Activated gamma-delta T cell treated with Interleukin-2 at 50 U/mL for 16 hours (primary cell): ENCODE data around the gene SLC6A8.
"Not testable (repeated sequence)": the region's sequence is repeated elsewhere in the genome, so short reads cannot be mapped to it uniquely, and the experiment has no call there.

Experiments
- DNase-seq: peaks from one replicate; pipeline ENCODE4 v3.0.0-alpha.2; 2020

Gene SLC6A8

DNA sequence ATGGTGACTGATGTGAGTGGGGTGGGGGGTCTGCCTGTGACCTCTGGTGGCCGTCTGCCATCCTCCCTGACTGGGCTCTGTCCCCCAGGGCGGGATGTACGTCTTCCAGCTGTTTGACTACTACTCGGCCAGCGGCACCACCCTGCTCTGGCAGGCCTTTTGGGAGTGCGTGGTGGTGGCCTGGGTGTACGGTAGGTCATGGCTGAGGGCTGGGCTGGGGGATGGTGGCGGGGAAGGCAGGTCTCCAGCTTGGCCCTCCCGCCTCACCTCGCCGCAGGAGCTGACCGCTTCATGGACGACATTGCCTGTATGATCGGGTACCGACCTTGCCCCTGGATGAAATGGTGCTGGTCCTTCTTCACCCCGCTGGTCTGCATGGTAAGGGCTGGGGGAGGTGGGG is 6.5 kb downstream of the SLC6A8 start:
- DNase-seq, result not testable (repeated sequence)

DNA sequence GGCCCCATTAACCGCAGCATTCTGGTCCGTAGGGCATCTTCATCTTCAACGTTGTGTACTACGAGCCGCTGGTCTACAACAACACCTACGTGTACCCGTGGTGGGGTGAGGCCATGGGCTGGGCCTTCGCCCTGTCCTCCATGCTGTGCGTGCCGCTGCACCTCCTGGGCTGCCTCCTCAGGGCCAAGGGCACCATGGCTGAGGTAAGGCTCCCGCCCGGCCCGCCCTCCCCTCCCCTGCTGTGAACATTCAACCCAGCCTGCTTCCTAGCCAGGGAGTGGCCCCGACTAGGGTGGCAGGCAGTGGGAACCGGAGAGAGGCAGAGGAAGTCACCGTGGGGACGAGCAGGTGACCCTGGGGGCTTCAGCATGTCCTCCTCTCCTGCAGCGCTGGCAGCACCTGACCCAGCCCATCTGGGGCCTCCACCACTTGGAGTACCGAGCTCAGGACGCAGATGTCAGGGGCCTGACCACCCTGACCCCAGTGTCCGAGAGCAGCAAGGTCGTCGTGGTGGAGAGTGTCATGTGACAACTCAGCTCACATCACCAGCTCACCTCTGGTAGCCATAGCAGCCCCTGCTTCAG is 7.1 kb downstream of the SLC6A8 start:
- DNase-seq, result no peak

DNA sequence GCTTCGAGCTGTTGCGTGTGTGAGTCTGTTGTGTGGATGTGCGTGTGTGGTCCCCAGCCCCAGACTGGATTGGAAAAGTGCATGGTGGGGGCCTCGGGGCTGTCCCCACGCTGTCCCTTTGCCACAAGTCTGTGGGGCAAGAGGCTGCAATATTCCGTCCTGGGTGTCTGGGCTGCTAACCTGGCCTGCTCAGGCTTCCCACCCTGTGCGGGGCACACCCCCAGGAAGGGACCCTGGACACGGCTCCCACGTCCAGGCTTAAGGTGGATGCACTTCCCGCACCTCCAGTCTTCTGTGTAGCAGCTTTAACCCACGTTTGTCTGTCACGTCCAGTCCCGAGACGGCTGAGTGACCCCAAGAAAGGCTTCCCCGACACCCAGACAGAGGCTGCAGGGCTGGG is 8.4 kb downstream of the SLC6A8 start:
- DNase-seq, result no peak

DNA sequence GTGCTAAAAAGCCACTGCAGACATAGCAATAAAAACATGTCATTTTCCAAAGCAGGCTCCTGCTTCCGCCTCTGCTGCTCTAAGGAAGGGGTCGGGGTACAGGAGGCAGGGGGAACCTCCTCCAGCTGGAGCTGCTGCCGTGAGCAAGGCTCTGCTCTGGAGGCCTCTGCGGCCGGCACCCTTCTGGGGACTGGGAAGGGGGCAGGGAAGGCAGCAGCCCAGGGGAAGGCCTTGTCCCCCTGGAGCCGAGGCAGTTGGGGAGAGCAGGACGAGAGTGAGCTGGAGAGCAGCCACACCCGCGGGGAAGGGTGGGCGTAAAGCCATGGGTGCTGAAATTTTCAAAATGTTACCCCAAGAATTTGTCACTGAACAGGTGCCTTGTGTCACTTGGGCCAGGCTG is 8.8 kb downstream of the SLC6A8 start:
- DNase-seq, result not testable (repeated sequence)

DNA sequence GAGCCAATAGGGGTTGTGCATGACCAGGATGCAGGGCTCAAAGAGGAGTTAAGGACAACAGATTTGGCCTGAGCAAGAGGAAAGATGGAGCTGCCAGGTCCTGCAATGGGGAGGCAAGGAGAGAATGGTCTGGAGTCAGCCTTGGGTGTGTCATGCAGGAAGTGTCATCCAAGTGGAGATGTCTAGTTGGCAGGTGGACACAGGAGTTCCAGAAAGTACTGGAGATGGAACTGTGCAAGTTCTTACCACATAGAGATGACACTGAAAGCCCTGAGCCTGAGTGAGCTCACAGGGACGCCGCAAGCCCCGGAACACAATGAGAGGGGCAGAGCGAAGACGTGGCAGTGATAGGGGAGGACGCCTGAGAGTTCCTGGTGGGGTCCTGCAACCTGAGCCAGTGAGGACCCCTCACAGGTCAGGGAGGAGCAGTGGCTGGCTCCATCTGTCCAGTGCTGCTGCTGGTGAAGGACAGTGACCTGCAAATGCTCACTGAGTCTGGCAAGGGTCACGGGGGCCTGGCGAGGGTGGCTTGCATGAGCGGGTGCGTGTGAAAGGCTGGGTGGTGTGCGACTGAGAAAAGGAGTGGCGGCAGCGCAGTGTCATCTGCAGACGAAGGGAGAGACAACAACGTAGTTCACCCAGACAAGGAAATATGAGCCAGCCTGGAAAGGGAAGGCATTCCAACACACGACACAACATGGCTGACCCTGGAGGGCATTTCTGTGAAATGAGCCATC is 9.4 kb downstream of the SLC6A8 start:
- not testable (repeated sequence) for DNase-seq

DNA sequence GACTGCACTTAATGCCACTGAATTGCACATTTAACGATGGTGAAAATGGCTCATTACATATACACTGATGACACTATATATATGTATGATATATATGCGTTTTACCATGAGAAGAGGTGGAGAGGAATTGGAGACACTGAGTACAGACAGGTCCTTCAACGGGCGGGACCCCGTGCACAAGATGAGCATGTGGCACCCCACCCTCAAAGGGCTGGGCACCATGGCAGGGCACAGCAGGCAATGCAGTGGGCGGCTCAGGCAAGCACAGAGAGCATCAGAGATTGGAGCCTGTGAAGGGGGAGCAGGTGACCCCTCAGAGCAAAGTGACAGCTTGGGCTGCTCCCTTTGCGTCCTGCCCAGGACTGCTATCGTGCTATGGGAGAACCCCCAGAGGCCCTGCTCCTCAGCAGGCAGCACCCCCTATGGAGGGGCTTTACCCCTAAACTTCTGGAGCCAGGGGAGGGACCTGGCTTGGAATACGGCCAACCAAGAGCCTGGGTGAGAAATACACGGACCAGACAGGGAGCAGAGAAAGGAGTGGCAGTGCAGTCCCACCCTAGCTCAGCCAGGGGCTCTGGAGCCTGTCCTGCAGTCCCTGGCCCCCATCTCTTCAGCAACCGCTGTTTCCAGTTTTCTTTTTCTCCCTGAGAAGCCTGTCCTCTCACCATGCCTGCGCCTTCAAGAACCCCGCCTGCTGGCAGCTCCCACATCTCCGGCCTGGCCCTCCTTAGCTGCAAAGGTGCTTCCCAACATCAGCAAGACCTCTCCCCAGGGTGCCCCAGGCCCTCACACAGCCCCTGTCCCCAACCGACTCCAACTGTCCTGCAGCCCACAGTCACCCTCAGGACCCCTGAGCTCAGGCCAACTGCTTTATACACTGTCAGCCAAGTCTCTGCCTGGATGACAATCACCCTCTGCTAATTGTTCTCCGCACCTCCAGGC is 10.5 kb downstream of the SLC6A8 start:
- no peak for DNase-seq

DNA sequence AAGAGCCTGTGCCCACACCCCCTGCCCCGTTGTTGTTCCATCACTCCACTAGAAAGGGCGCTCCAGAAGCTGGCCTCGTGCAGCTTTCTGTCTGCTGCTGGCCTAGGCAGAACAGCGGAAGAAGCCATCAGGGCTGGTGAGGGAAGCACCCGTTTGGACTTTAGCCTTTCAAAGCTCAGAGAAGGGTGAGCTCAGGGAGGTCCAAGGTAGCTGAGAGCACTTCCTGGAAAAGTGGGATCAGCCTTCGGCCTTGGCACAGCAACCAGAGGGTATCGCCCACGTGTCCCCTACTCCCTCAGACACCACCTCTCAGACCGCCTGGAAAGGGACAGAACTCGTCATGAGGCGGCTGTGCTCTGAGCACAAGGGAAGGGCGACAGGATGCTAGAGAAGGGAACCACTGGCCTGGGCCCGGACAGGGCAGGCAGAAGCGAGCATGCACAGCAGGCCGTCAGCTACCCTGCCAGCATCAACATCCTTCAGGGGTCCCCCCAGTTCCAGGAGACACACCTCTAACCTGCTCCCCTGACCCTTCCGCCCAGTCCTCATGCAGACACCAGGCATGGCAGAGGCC is 11.6 kb downstream of the SLC6A8 start:
- not testable (repeated sequence) for DNase-seq

DNA sequence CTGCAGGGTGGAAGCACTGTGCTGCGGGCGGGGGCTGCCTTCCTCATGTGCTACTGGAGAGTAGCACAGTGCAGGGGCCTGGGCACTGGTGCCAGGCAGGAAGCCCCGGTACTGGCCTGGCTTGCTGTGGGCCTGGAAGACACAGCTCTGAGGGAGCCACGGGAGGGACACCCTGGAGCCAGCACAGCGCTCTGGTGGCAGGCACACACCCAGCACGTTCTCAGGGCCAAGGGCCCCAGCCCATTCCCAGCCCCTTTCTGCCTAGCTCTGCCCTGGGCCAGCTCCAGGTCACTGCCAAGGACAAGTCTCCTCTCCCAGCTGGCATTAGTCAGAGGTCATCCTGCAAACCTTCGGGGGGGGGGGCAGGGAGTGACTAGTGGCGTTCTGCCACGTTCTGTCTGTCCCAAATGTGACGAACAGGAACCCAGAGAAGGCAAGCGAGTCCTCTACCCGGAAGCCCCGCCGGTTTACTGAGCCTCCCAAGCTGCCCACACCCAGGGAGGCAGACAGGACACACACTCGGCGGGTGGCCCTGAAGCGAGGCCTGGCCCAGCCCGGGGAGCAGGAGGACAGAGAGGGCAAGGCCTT is 12.2 kb downstream of the SLC6A8 start:
- not testable (repeated sequence) for DNase-seq

DNA sequence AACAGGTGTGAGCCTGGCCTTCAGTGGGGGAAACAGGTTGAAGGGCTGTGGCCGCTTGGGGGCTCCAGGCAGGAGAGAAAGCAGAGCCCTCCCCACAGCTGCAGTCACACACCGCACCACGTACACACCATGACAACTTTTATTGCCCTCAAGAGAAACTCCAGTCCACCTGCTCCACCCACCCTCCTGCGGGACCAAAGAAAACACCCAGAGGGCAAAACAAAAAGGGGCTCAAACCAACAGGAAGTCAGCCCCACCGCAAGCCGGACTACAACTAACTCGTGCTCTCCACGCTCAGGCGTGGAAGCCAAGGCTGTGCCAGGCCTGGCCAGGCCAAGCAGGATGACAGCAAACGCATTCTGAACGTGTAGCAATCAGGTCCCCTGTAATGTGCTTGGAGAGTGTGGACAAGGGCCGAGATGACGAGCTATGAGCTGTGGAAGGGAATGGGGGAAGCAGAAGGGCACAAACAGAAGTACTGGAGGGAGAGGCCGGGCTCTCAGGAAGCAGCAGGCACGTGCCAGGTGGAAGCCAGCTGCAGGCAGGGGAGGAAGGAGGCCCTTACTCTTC is 12.7 kb downstream of the SLC6A8 start:
- no peak for DNase-seq

DNA sequence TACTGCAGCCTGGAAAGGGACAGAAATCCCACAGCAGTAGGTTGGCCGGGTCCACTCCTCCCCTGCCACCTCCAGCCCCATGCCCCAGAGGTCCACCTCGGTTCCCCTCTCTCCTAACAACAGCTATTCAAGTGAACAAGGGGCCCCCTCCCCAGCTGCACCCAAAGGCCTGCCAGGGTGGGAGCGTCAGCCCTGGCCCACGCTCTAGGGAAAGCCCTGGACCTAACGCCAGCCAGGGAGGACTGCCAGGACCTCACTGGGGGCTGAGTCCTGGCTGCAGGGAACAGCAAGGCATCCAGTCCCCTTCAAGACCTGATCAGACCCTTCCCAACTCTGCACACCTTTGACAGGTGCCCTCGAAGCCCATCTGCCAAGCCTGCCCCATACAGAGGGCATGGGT is 13.2 kb downstream of the SLC6A8 start:
- DNase-seq, result no peak

DNA sequence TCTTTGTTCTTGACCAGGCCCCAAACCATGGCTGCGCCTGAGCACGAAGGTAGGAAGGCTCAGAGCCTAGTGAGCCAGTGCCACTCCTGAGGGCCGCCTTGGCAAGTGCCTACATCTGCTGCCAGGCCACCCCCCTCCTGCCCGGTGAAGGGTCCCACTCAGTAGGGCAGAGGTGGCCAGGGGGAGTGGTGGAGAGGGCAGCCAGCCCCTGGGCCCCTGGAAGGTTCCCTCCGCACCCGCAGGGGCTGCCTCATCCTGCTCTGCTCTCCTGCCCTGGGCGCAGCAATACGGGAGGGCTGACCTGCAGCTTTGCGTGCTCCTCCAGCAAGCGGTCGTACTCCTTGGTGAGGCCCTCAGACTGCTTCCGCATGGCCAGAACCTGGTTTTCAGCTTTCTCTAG is 14.0 kb downstream of the SLC6A8 start:
- no peak for DNase-seq

DNA sequence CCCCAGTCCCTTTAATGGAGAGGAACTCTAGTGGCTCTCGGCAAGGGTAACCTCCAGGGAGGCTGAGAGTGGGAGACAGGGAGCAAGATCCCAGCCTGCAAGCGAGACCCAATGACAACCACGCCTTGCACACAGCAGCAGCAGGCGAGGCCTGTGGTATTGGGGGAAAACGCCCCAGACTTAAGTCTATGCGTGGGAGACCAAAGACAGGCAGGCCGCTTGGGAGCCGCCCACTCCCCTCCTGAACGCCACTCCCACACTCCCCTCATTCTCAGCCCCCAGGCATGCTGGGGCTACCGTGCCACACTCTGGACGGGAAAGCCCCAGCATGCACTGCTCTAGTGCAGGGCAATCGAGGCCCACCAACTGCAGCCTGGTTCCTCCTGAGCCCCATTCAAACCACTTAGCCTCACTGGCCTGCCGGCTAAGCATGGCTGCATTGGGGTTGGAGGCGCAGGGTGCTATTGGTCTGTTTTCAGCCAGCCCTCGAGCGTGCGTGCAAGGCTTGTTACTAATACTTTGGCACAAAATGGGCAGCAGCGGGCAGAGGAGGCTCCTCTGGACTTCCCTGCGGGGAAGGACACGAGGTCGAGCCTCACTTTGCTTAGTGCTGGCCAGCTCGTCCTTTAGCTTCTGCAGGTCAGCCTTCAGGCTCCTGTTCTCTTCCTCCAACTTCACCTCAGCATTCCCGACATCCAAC is 14.8 kb downstream of the SLC6A8 start:
- DNase-seq, result no peak

DNA sequence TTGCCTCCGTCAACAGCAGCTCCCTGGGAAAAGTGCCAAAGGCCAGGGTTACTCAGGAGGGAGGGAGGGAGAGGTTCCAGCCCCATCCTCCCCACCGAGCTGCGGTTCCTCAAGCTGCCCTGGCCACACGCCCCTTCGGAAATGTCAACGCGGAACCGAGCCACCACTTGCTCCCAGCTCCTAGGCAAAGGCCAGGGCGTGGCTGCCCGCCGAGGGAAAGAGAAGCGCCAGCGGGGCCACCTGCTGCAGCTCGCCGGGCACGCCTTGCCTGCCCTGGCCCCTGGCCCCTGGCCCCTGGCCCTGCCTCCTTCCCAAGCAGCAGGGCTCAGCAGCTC is 15.3 kb downstream of the SLC6A8 start:
- no peak for DNase-seq

DNA sequence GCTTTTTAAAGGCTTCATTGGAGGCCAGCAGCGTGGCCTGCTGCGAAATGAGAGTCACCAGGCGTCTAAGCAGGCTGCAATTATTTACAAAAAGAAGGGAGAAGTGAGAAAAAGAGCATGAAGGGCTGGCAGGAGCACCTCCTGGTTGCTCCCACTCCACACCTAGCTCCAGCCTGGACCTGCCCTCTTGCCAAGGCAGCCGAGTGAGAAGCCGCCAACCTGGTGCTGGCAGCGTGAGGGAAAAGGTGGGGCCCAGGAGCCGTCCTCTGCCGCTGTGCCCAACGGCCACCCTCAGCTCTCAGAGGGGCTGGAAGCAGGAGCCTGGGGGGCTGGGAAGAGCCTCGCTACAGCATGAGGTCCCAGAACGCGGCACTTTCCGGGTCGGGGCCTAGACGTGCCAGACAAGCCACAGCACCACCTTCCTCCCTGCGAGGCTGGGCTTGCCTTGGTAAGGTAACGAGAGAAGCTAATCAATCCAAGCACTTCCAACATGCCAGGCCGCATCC is 16.3 kb downstream of the SLC6A8 start:
- DNase-seq, result no peak

DNA sequence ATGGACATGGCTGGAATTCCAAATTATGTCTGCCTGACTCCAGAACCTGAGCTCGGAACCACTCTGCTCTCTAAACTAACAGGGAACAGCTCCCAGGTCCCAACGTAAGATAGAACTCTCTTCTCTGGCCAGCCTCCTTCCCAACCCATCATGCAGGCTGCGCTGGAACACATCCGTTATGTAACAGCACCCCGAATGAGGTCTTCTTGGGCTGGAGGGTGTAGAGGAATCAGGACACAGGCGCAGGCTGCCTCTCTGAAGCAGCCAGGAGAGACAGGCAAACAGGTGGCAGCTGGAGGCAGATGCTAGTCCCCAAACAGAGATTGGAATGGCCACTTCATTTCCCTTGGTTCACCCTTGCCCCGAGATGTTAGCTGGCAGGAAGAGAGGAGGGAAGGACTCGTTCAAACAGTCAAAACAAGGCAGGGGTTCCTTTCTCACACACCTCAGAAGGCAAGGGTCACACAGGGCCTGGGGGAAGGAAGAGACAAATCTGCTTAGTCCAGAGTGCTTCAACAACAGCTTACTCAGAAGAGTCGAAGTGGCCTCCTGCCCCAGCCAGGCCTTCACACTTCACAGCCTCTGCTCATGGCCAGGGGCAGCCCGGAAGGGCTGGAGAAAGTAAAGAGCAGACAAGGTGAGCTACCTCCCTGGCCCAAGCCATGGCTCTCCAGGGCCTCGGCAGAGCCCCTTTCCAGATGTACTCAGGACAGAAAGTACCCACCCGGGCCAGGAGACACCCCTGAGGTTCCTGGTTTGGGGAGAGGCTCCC is 17.1 kb downstream of the SLC6A8 start:
- not testable (repeated sequence) for DNase-seq

DNA sequence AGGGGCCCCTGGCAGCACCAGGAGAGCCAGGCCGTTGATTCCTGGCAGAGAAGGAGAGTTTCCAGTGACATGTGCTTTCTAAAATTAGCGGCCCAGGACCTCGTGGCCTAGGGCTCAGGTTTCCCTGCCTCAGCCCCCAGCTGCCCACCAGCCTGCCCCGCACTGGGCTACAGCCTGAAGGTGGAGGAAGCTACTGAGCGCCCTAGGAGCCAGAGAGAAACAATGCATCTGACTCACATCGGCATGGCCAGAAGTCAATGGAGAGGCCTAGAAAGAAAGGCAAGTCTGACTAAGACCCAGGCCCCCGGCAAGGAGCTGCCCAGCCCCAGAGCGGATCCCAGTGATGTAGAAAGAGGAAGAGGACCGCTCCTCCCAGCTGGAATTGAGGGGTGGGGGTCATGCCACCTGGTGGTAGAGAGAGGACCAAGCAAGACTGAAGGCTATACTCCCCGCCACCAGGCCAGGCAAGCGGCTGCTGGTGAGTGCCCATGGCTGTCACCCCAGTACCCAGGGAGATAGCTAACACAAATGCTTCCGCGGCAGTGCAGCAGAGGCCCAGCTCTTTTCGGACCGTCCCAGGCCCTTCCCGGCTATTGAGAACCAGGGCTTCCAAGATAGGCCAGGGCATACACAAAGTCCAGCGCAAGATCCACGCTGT is 17.8 kb downstream of the SLC6A8 start:
- not testable (repeated sequence) for DNase-seq

DNA sequence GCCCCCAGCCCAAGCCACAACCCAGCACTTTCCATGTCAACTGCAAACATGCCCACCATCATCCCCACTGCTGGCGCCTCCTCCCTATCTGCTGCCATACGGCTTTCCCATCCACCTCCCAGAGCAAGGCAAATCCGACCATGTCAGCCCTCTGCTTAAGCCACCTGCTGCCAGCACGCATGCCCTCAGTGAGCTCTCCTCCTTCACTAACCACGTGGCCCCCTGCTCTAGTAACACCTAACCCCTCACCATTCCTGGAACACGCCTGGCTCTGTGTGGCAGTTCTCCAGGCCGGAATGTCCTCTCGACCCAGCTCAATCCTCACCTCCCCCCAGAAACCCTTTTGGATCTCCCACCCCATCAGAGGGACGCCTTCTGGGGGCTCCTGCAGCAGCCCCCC is 19.1 kb downstream of the SLC6A8 start:
- DNase-seq, result no peak

DNA sequence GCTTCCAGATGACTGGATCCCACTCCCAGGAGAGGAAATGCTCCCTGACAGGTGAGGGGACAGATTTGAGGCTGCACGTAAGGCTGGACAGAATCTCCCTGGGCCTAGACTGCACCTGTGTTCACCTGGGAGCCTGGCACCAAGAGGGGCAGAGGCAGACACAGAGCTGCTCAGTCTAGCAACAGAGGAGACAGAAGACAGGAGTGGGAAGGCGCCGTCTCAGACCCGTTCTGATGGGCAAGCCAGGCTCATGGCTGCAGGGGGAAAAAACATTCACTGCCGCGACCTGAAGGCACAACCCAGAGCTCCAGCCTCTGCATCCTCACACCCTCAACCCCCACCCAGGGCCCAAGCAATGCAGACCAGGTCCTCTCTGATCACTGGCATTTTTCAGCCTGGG is 19.7 kb downstream of the SLC6A8 start:
- no peak for DNase-seq

DNA sequence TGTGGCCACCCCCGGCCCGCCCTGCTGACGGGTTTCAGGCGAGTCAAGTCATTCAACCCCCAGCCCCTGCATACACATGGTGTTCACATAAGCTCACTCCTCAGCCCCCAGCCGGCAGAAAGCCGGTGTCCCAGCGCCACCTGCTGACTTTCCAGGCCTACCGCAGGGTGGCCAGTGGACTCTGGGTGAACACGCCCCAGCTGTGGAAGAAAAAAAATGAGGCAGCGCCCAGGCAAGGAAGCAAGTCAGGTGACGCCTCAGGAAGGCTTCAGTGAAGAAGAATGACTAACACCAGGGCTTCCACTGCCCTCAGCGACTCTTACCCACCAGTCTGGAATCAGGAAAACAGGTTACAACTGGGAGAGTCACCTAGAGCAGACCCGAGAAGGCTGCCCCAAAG is 20.7 kb downstream of the SLC6A8 start:
- DNase-seq, result no peak
